HepG2 (cell line): ENCODE results near the gene NME1.

Source experiments
- ATF7 ChIP-seq, 2 experiments: fragments of 450-650 bp in 1 of 2; sonication (generic) in 1 of 2; formaldehyde crosslinking in 1 of 2; IDR thresholded peaks; 2 replicates each; pipeline versions ENCODE4 v1.4.0 to v1.6.1; 2016 to 2020; ENCODE audit warnings: antibody characterized with exemption in 1 of 2, mild to moderate bottlenecking in 1 of 2, missing genetic modification reagents in 1 of 2
- CHD2 ChIP-seq: IDR thresholded peaks from 2 replicates; pipeline ENCODE4 v1.6.1; 2011; ENCODE audit warnings: low read depth, low read length, improper control_type of control experiment
- MBD4 ChIP-seq: IDR thresholded peaks from 2 replicates; pipeline ENCODE4 v1.6.1; 2012; ENCODE audit warnings: low read length, inconsistent platforms, borderline replicate concordance
- NONO ChIP-seq, 2 experiments: fragments of 450-650 bp in 1 of 2; sonication (generic) in 1 of 2; formaldehyde crosslinking in 1 of 2; IDR thresholded peaks in 1 of 2; conservative IDR thresholded peaks in 1 of 2; 2 replicates each; pipeline versions ENCODE4 v1.6.1 to v1.8.0; 2017 to 2022; ENCODE audit warnings: mild to moderate bottlenecking in 1 of 2, missing genetic modification reagents in 1 of 2, moderate library complexity in 1 of 2
- TOPORS ChIP-seq: sonication (generic); formaldehyde crosslinking; IDR thresholded peaks from 2 replicates; pipeline ENCODE4 v1.8.0; 2023; ENCODE audit warnings: mild to moderate bottlenecking, missing genetic modification reagents

DNA sequence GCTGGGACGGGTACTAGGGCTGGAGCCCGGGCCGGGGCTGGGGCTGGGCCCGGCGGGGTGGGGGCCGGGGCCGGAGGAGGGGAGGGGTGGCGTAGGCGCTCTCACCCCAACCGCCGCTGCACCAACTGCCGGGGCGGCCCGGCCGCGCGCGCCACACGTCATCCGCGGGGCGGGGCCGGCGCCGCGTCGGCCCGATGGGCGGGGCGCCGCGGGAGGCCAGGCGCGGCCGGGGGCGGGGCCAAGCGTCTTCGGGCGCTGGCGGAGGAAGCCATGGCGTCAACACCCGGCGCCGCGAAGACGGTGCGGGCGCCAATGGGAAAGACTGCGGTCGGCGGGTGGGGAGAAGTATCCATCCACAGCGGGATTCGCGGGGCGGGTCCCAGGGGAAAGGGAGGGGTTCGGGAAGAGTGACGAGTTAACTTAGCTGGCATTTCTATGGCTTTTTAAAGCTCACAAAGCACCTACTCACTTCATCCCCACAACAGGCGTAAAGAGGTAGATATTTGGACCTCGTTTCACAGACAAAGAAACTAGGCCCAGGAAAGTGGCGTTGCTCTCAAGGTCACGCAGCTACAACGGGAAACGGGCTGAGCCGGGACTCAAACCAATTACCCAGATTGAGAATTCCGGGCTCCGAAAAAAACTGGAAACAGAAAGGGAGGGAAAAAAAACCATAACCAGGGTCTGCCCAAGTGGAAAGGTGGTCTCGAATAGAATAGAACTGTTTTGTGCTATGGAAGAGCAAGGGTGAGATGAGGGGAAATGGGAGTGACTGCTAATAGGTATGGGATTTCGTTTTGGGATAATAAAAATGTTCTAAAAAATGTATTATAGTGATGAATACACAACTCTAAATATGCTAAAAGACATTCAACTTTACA, 32.4 kb upstream of the NME1 start, which contains the start of gene SPAG9:
- TF ChIP-seq CHD2 = peak; percentile 63; the same call in 1 of the 2 replicates
- no peak for TF ChIP-seq MBD4
- TF ChIP-seq ATF7 (IDR thresholded peaks at IDR 0.05) = no peak
- no peak for TF ChIP-seq ATF7 (CRISPR knock-in tag; IDR thresholded peaks at IDR 0.05)
- TF ChIP-seq NONO (IDR thresholded peaks at IDR 0.05) = no peak
- TF ChIP-seq NONO (CRISPR knock-in tag; conservative IDR thresholded peaks at IDR 0.05) = no peak
- TF ChIP-seq TOPORS (CRISPR knock-in tag) = no peak
